Mucosa of stomach (tissue), 1 donor: ENCODE data around the gene ETV3.

Experiments
- H3K27me3 ChIP-seq: one replicate; pipeline ENCODE4 v1.7.0; 2013; ENCODE audit warnings: mild to moderate bottlenecking, low read length; ENCODE audit not compliant: control insufficient read depth, insufficient read depth
- H3K36me3 ChIP-seq: one replicate; pipeline ENCODE4 v1.7.0; 2013; ENCODE audit warnings: low read length; ENCODE audit not compliant: control insufficient read depth, insufficient read depth
- H3K4me1 ChIP-seq: one replicate; pipeline ENCODE4 v1.7.0; 2013; ENCODE audit warnings: mild to moderate bottlenecking, low read length; ENCODE audit not compliant: control insufficient read depth, insufficient read depth
- H3K4me3 ChIP-seq: one replicate; pipeline ENCODE4 v1.7.0; 2013; ENCODE audit warnings: low read length
- H3K9ac ChIP-seq: one replicate; pipeline ENCODE4 v1.7.0; 2013; ENCODE audit warnings: mild to moderate bottlenecking, low read length, moderate library complexity
- H3K9me3 ChIP-seq: one replicate; pipeline ENCODE4 v1.7.0; 2013; ENCODE audit warnings: mild to moderate bottlenecking, low read length, moderate library complexity; ENCODE audit not compliant: control insufficient read depth
- donor health status: Pancreatic carcinoma.

The ETV3 gene

GRCh38 chr1:157135646-157136045 is 2.5 kb downstream of the ETV3 start:
- H3K9me3 ChIP-seq: no peaks in the 10 kb centered on the region
- H3K36me3 ChIP-seq: peaks cover 17% of the 10 kb centered on the region
- peaks cover 41% of the 10 kb centered on the region for H3K4me1 ChIP-seq
- H3K27me3 ChIP-seq: no peaks in the 10 kb centered on the region
- H3K9ac ChIP-seq: no peak overlapping the region
- no peak overlapping the region for H3K4me3 ChIP-seq

DNA sequence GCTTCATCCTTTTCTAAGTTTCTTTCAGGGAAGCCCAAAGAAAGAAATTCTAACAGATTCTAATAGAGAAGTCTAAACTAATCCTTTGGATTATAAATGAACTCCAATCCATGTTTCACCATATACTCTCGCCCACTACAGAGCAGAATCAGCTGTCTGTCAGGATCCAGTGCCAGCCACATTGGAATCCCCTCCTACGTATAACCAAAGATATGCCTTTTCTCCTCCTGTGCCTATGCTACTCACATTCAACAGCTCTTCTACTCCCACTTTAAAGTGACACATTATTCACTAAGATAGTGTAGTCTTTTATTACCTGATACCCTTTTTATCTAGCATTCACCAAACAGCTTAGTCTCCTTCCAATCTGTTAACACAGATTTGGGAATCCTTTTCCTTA is 3.1 kb downstream of the ETV3 start:
- no peaks in the 10 kb centered on the region for H3K27me3 ChIP-seq
- peaks cover 17% of the 10 kb centered on the region for H3K36me3 ChIP-seq
- no peak overlapping the region for H3K9ac ChIP-seq
- H3K9me3 ChIP-seq: no peaks in the 10 kb centered on the region
- peaks cover 41% of the 10 kb centered on the region for H3K4me1 ChIP-seq
- no peak overlapping the region for H3K4me3 ChIP-seq

DNA sequence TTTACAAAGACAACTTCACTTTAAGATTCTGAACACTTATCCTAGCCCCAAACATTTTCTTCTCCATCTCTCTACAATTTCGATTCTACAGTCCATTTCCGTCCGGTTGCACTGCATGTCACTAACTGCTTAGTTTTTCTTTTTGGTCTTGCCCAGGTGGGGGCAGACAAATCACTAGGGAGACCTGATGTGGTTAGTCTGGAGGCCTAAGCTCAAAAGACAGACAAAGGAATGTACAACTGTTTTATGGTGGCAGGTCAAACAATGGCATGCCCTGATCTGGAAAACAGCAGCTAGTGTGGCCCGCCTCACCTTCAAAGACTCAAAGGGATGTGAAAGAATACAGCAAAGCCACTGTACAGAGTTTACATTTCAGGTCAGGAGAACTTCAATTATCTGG is 3.8 kb downstream of the ETV3 start:
- H3K9ac ChIP-seq: no peak overlapping the region
- no peaks in the 10 kb centered on the region for H3K27me3 ChIP-seq
- H3K4me3 ChIP-seq: no peak overlapping the region
- H3K9me3 ChIP-seq: no peaks in the 10 kb centered on the region
- peaks cover 41% of the 10 kb centered on the region for H3K4me1 ChIP-seq
- peaks cover 17% of the 10 kb centered on the region for H3K36me3 ChIP-seq

DNA sequence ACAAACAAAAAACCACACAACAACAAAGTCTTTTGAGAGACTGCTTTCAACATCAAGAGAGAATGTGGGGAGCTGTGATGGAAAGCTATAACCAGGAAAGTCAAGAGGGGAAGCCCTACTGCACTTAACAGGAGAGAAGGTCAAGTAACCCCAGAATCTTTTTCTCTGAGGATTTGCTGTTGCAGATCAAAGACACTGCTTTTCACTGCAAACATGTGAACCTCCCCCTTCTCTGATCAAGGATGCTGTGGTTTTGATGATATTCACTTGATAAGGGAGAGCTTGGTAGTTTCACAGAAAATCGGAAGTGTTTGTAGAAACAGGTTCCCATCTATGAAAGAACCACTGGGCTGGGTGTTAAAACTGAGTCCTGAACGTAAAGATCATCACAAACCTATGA is 4.8 kb downstream of the ETV3 start:
- Histone ChIP-seq H3K36me3 (peaks cover 17% of the 10 kb centered on the region), H3K9me3 (no peaks in the 10 kb centered on the region), H3K9ac (no peak overlapping the region), H3K4me3 (no peak overlapping the region), H3K4me1 (peaks cover 37% of the 10 kb centered on the region), H3K27me3 (no peaks in the 10 kb centered on the region)

GRCh38 chr1:157132616-157133167 is 5.5 kb downstream of the ETV3 start:
- Histone ChIP-seq H3K4me3 (no peak overlapping the region), H3K9me3 (no peaks in the 10 kb centered on the region), H3K9ac (no peak overlapping the region), H3K4me1 (peaks cover 37% of the 10 kb centered on the region), H3K36me3 (peaks cover 17% of the 10 kb centered on the region), H3K27me3 (no peaks in the 10 kb centered on the region)

GRCh38 chr1:157132111-157132510 is 6.1 kb downstream of the ETV3 start:
- Histone ChIP-seq H3K9me3 (no peaks in the 10 kb centered on the region), H3K36me3 (peaks cover 17% of the 10 kb centered on the region), H3K27me3 (no peaks in the 10 kb centered on the region), H3K4me3 (no peak overlapping the region), H3K9ac (no peak overlapping the region), H3K4me1 (peaks cover 37% of the 10 kb centered on the region)

- no peaks in the 10 kb centered on the region for H3K27me3 ChIP-seq
- H3K9me3 ChIP-seq: no peaks in the 10 kb centered on the region
- no peak overlapping the region for H3K4me3 ChIP-seq
- H3K4me1 ChIP-seq: peaks cover 28% of the 10 kb centered on the region
- peaks cover 17% of the 10 kb centered on the region for H3K36me3 ChIP-seq
- no peak overlapping the region for H3K9ac ChIP-seq
Measured at GRCh38 chr1:157131281-157131680, 6.9 kb downstream of the ETV3 start.

DNA sequence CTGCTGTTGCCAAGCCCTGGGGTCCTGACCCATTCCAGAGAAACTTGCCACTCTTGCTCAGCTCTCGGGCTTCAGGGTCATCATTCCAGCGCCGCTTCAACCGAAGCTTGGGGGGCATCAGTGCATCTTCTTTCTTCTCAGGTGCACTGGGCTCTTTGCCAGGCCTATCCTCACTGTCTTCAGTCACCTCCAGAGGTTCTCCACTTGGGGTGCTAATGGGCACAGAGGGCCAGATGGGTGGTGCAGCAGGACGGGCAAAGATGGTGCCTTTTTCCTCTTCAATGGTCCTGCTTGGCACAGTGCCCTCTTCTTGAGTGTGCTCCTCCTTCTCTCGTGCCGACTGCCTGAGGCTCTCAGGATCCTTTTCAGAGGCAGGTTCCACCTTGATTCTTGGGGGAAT is 13.3 kb downstream of the ETV3 start:
- Histone ChIP-seq H3K27me3 (no peaks in the 10 kb centered on the region), H3K4me3 (no peak overlapping the region), H3K36me3 (peaks cover 11% of the 10 kb centered on the region), H3K4me1 (no peaks in the 10 kb centered on the region), H3K9me3 (no peaks in the 10 kb centered on the region), H3K9ac (no peak overlapping the region)

GRCh38 chr1:157119448-157119847 is 18.7 kb downstream of the ETV3 start:
- peaks cover 4% of the 10 kb centered on the region for H3K27me3 ChIP-seq
- H3K4me3 ChIP-seq: no peak overlapping the region
- no peaks in the 10 kb centered on the region for H3K9me3 ChIP-seq
- no peaks in the 10 kb centered on the region for H3K36me3 ChIP-seq
- no peak overlapping the region for H3K9ac ChIP-seq
- no peaks in the 10 kb centered on the region for H3K4me1 ChIP-seq

DNA sequence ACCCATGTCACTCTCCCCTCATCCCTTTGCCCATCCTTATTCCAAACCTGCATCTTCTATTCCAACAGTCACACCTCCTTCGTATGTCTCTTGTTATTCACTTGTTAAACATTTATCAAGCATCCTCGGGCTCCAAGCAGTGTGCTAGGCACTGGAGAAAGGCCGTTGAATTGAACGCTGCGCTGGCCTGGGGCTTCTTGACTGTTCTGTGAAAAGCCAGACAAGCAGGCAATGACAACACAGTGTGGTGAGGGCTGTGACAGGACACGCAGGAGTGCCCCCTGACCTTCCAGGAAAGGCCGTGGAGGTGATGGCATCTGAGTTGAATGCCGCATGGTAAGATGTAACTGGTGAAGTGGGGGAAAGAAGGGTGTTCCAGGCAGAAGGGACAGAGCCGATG is 19.2 kb downstream of the ETV3 start:
- H3K27me3 ChIP-seq: peaks cover 6% of the 10 kb centered on the region
- H3K4me1 ChIP-seq: no peaks in the 10 kb centered on the region
- no peaks in the 10 kb centered on the region for H3K36me3 ChIP-seq
- H3K4me3 ChIP-seq: no peak overlapping the region
- no peaks in the 10 kb centered on the region for H3K9me3 ChIP-seq
- no peak overlapping the region for H3K9ac ChIP-seq

GRCh38 chr1:157117527-157118057 is 20.6 kb downstream of the ETV3 start:
- Histone ChIP-seq H3K4me1 (no peaks in the 10 kb centered on the region), H3K9ac (no peak overlapping the region), H3K36me3 (no peaks in the 10 kb centered on the region), H3K4me3 (no peak overlapping the region), H3K9me3 (no peaks in the 10 kb centered on the region), H3K27me3 (peaks cover 13% of the 10 kb centered on the region)

DNA sequence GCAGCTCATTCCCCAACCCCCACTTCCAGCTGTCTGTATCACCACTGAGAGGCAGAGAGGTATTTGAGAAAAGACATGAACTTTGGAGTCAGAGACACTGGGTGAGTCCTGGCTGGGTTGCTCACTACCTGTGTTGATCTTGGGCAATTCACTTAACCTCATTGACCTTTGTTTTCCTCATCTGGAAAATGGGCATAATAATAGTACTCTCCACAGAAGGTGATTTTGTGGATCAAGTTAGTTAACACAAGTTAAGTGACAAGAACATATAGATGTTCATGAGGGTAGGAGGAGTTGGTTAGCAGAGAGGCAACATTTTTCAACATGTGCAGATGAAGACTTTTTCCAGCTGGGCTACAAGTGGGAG is 21.5 kb downstream of the ETV3 start:
- H3K9me3 ChIP-seq: no peaks in the 10 kb centered on the region
- H3K4me3 ChIP-seq: no peak overlapping the region
- H3K4me1 ChIP-seq: no peaks in the 10 kb centered on the region
- H3K27me3 ChIP-seq: peaks cover 21% of the 10 kb centered on the region
- H3K36me3 ChIP-seq: no peaks in the 10 kb centered on the region
- no peak overlapping the region for H3K9ac ChIP-seq
